HG03139 (cell line): ENCODE measurements around the gene SSR3.

Source experiments
- ATAC-seq: cut with Tn5 transposase; IDR thresholded peaks from one replicate; pipeline ENCODE4 v1.9.1; 2021; ENCODE audit not compliant: unreplicated experiment

Gene SSR3

DNA sequence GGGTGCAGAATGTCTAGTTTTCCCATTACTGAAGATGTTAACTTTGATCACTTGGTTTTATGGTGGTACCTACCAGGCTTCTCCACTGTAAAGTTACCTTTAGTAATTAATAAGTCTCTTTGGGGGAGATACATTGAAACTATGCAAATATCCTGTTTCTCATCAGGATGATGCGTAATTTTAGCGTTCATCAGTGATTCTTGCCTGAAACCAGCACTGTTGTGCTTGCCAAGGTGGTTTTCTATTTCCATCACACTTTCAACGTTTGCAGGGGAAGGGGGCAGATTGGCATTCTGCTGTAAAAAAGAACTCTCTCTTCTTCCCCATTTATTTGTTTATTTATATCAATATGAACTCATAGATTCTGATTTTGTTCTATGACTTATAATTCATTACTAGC is 61.0 kb downstream of the SSR3 start:
- ATAC-seq = no peak

DNA sequence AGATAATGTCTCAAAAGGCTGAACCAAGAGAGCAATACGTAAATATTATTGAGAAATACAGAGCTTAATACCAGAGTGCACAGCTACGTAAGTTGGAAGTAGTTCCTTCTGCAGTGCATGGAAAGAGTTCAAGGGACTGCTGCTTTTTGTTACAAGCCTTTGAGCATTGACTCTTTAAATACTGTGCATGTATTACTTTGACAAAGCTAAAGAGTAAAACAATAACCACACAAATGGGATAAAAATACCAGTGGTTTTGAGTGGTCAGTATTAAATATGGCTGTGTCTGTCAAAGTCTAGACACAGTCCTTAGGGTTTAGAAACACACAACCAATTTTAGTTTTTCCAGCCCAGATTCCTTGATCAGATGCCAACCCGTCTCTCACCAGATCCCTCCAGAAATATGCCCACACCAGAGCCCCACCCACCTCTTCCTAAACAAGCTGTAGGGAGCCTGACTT is 62.1 kb downstream of the SSR3 start:
- no peak for ATAC-seq

DNA sequence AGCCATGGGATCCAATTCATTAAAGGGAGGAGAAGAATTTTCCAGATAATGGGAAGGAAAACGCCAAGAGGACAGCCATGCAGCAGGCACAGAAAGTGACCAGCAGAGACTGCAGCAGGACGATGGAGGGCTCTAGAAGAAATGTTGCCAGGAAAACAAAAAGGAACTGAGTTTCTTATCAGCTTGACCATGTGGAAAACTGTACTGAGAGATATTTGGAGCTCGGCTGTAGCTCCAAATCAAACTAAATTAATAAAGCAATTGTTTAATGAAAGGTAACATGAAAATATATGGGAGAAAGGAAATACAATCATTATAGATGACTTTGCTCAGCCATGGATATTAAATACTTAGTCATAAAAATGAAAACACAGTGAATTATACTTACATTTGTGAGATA is 63.7 kb downstream of the SSR3 start:
- ATAC-seq = no peak
